SIG-M5 treated with dmso at 0.1 percent for 504 hours (cell line): ENCODE data around the gene COG5.
"Not testable (repeated sequence)": the region's sequence is repeated elsewhere in the genome, so short reads cannot be mapped to it uniquely, and the experiment has no call there.

Experiments used
- DNase-seq: peaks from one replicate; lab custom pipeline; 2025; ENCODE audit not compliant: unreplicated experiment; lab: John Stamatoyannopoulos, UW

Gene COG5

GRCh38 chr7:107580716-107581383 is 17.1 kb upstream of the COG5 start:
- peak; percentile 37 for DNase-seq

- peak; percentile 66 for DNase-seq
Measured at GRCh38 chr7:107579885-107580715, 16.4 kb upstream of the COG5 start, which contains the start of gene BCAP29. Gene BCAP29 (plus strand): TSS chr7:107580246. CDS start chr7:107580773, 527 bp downstream.

DNA sequence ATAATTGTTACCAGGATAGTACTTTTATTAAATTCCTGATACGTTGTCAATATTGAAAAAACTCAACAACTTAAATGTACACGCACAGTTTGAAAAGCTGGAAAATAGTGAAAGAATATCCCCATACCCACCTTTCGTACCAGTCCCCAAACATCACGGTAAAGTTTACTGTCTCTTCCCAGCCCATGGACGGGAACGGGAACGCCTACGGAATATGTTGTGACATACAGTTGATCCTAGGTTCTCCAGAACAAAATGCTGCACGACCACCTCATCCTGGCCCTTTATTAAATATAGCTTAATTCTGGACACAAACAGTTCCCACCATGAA is 15.8 kb upstream of the COG5 start:
- DNase-seq: no peak

DNA sequence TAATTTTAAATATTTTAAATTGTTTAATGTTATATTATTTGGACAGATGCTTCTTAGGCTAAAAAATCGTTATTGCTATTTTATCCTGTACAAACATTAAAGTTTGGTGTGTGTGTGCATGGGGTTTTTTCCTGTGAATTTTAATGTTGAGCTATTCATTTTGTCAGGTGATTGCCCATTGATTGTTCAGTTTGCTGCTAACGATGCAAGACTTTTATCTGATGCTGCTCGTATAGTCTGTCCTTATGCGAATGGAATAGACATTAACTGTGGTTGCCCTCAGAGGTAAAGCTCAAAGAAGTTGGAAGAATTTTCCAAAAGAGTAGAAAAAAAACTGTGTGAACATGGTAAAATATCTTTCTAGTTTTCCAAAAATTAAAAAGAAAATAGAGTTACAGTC is 9.8 kb upstream of the COG5 start:
- DNase-seq: no peak

GRCh38 chr7:107570298-107570697 is 6.6 kb upstream of the COG5 start:
- DNase-seq: no peak

DNA sequence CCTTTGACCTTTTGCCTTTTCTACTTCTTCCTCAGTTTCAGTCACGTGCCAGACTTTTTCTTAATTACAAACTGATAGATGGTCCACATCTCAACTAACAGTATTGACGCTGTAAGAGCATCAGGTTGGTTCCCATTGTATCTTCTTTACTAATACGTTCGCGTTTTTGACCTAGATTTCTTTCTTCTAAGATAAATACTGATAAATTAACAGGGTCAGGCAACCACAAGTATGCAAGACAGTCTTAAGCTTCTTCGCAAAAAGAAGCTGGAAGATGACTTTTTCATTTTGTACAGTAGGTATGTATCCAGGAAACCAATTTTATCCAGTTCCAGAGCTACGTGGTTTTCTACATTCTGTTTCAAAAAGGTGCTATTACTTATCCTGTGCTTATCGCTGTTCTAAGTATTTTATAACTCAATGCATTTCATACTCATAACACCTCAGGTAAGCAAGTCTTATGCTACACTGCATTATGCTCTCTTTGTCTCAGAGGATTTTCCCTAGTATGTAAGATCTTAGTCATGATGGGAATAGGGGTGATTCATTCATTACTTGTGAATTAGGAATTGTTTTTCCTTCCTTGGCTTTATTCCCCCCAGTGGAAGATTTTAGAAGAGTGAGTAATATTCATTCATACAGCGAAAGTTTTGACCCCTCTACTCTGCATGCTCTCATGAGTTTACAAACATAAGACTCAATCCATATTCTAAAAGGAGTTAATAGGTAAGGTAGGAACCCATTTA is 1.0 kb upstream of the COG5 start:
- no peak for DNase-seq

DNA sequence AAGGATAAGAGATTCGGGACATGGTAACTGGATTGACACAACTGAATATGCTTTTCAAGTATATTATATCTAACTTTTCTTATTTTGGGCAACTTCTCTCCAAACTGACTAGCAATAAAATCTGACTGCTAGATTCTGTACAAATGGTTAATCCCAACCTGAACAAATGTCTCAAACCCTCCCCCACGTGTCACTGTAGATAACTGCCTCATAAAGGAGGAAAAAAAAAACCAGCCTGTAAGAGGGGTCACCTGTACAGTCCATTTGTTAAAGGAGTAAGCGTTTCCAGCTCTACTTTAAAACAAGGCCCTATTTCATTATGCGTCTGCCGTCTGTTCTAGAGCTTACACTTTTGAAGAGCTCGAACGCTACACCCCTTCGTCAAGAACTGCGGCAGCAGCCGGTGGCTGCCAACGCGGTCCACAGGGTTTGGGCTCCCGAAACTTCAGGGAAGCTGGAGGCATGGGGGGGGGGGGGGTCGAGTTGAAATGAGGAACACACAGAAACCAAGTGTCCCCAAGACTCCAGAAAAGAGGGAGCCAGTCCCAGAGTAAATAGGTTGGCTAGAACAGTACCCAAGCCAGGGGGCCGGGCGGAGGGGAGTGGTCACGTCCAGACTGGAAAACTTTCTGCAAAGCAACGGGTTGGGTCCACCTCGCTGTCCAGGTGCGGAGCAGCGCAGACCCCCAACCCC is 492 bp downstream of the COG5 start:
- peak; percentile 43 for DNase-seq

DNA sequence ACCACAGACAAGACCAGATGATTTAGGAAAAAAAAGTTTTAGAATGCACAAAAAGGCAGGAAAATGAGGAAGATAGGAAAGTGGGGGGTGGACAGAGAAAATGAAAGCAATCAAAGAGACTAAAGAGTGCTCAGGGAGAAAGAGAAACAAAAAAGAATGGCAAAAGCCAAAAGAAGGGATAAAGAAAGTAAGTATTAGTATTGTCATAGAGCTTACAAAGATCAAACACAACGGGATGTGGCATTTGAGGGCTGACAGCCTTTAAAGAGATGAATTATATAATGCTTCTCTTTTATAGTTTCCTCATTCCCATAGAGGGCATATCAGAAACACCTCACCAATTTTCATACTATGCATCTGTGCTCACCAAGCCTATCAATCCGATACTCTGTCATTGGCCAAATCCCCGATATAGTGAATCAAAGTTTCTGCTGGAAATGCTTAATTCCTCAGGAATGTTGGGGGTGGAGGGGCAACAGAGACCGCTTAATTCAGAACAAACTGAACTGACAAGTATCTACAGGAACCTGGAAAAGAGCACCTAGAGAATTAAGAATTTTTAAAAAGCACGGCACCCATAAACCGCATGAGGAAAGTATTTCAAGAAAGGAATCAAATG is 2.7 kb downstream of the COG5 start:
- DNase-seq: no peak

DNA sequence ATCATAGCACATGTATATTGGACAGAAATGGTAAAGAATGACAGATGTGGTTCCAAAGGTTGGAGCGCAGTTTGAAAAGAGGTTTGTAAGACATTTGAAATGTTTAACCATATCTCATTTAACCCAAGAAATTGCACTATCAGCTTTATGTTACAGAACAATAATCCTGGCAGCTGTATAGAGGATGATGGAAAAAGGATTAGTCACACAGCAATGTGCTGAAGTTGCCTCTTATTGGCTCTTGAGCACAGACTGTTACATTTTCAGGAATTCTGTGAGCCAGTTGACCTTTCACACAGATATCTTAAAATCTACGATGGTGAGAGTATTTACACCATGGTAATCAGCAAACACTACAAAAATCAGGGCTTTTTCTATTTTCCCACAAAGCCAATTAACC is 3.9 kb downstream of the COG5 start:
- no peak for DNase-seq

- no peak for DNase-seq
Measured at GRCh38 chr7:107555893-107556292, 7.8 kb downstream of the COG5 start.

GRCh38 chr7:107551936-107552335 is 11.8 kb downstream of the COG5 start:
- DNase-seq: no peak

GRCh38 chr7:107544848-107545591 is 18.7 kb downstream of the COG5 start:
- no peak for DNase-seq

GRCh38 chr7:107543338-107543993 is 20.3 kb downstream of the COG5 start:
- no peak for DNase-seq

- no peak for DNase-seq
Measured at GRCh38 chr7:107538001-107538400, 25.7 kb downstream of the COG5 start.

DNA sequence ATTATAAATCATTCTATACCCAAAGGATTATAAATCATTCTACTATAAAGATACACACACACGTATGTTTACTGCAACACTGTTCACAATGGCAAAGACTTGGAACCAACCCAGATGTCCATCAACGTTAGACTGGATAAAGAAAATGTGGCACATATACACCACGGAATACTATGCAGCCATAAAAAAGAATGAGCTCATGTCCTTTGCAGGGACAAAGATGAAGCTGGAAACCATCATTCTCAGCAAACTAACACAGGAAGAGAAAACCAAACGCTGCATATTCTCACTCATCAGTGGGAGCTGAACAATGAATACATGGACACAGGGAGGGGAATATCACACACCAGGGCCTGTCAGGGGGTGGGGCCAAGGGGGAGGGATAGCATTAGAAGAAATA is 26.5 kb downstream of the COG5 start:
- not testable (repeated sequence) for DNase-seq

DNA sequence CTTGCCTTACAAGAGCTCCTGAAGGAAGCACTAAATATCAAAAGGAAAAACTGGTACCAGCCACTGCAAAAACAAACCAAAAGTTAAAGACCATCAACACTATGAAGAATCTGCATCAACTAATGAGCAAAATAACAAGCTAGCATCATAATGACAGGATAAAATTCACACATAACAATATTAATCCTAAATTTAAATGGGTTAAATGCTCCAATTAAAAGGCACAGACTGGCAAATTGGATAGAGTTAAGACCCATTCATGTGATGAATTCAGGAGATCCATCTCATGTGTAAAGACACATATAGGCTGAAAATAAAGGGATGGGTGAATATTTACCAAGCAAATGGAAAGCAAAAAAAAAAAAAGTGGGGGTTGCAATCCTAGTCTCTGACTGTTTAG is 29.6 kb downstream of the COG5 start:
- DNase-seq: no peak

DNA sequence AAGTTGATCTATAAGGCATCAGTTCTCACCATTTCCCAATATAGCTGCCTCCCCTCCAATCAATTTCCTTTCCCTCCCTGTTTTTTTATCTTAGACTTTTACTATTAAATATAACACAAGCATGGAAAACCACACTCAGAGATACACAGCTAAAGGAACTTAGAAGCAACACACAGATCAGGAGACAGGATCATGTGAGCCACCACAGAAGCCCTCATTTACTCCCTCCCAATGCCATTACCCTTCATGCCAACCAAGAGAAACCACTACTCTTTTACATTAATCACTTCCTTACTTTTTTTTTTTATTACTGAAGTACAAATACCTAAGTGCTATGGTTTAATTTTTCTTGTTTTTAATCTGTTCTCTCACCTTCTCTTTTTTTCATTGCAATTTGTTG is 33.0 kb downstream of the COG5 start:
- DNase-seq: no peak

- DNase-seq: no peak
Measured at GRCh38 chr7:107528461-107528860, 35.3 kb downstream of the COG5 start.

- no peak for DNase-seq
Measured at GRCh38 chr7:107527196-107527595, 36.5 kb downstream of the COG5 start.

GRCh38 chr7:107526672-107527071 is 37.0 kb downstream of the COG5 start:
- no peak for DNase-seq
